T47D (cell line): ENCODE results near the gene ZDHHC12.

ENCODE experiments used
- DNase-seq, 2 experiments: peaks; one replicate each; pipeline versions ENCODE4 v3.0.0 to v3.0.0-alpha.2; 2011 to 2012; ENCODE audit warnings: low read depth in 1 of 2, low spot score in 1 of 2
- JUND ChIP-seq: IDR thresholded peaks from 2 replicates; pipeline ENCODE4 v1.6.1; 2012; ENCODE audit warnings: low read depth
- in situ Hi-C: cut with HindIII; loops from 2 replicates; pipeline ENCODE4 v1.10.0; 2016; ENCODE audit warnings: low sequenced_read_pairs, low pct_unique_long_range_greater_than_20kb

Gene ZDHHC12

GRCh38 chr9:128724744-128725211 is 851 bp upstream of the ZDHHC12 start:
- in situ Hi-C loops, result no loop called here
- TF ChIP-seq JUND, result no peak
- DNase-seq, result peak; percentile 55 to 74

GRCh38 chr9:128723352-128723865 is 518 bp downstream of the ZDHHC12 start:
- DNase-seq, result no peak
- in situ Hi-C loops, result no loop called here
- no peak for TF ChIP-seq JUND

DNA sequence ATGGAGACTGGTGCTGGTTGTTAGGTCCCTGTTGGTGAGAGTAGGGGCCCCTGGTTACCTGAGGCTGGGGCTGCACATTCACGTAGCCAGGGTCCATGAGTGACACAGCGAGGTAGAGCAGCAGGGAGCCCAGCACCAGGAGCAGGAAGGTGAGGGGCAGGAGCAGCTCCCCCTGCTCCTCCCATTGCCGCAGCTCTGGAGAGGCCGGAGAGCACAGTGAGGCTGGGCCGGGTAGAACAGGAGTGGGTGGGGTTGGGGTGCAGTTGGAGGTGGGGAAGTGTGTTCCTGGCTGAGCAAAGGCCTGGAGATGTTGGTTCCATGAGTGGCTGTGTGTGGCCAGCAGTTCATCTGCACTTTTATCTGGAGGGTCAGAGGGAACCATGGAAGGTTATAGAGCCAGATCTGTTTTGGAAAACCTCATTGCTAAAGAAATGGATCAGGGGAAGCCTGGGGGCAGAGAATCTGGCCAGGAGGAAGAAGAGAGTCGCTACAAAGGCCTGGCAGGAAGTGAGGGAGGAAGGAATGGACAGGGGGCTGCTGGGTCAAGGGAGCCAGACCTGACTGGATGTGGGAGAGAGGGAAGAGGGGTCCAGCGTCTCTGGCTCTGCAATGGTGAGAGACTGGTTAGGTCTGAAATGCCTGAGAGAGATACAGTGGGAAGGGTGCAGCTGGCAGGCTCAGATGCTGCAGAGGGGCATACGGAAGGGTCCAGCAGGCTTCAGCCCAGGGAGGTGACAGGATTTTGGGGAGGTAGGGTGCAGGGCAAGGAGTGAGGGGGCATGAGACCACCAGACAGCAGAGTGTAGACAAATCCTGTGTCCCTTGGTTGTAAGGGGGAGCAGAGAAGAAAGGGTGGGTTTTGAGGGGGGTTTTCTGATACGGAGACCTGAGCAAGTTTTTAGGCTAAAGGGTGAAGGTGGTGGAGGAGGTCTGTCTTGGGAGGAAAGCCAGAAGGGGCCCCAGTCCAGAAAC is 1.3 kb downstream of the ZDHHC12 start:
- in situ Hi-C loops, result no loop called here
- TF ChIP-seq JUND, result no peak
- DNase-seq, result no peak

- TF ChIP-seq JUND, result no peak
Measured at GRCh38 chr9:128721487-128722010, 2.4 kb downstream of the ZDHHC12 start.

DNA sequence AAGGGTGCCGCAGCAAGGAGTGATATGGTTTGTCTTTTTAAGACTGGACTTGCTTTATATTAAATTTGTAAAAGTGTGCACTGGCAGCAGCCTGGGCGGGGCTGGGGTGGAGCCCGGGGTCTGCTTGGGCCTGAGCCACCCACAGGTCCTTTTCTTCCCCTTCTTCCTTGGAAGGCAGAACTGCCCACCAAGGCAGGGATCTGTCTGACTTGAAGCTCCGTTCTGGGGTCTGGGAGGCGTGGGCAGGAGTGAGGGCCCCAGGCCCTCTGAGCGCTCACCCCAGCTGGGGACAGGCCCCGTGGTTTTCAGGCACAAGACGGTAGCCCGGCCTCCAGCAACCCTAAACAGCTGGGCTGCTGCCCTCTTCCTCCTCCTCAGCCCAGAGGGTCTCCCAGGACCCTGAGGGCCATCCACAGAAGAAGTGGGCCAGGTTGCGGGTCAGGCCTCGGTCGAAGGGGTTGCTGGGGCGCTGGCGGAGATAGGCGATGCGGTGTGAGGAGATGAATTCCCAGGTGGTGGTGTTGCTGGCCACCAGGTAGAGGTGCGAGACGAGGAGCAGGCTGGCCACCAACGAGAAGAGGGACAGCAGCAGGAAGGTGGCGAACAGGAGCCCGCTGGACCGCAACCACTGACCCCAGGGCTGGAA is 3.0 kb downstream of the ZDHHC12 start:
- in situ Hi-C loops, result no loop called here
- no peak for DNase-seq
- TF ChIP-seq JUND, result no peak

More at GRCh38 chr9:128721487-128722010, 2.4 kb downstream of the ZDHHC12 start:
- in situ Hi-C loops, result no loop called here
- DNase-seq, result no peak

GRCh38 chr9:128719919-128720605 is 3.9 kb downstream of the ZDHHC12 start:
- no peak for DNase-seq
- in situ Hi-C loops, result no loop called here
- TF ChIP-seq JUND, result no peak

- no peak for TF ChIP-seq JUND
- in situ Hi-C loops, result no loop called here
Measured at GRCh38 chr9:128718475-128718874, 5.5 kb downstream of the ZDHHC12 start.

GRCh38 chr9:128718047-128718446 is 5.9 kb downstream of the ZDHHC12 start:
- in situ Hi-C loops, result no loop called here
- TF ChIP-seq JUND, result no peak
- no peak for DNase-seq

More at GRCh38 chr9:128718475-128718874, 5.5 kb downstream of the ZDHHC12 start:
- DNase-seq, result no peak

GRCh38 chr9:128716581-128717254 is 7.2 kb downstream of the ZDHHC12 start:
- in situ Hi-C loops, result no loop called here
- DNase-seq, result no peak
- TF ChIP-seq JUND, result no peak

DNA sequence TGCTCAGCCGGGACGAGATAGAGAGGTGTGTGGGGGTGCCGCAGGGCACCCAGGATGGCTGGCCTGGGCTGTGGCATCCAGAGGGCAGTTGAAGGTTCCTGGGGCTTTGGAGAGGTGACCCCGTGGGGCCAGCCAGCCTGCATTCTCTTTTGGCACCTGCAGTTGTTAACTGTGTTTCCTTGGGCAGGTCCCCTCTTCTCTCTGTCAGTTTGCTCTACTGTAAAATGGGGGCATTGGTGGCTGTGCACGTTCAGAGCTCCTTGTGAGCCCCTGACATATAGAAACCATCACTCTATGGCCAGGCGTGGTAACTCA is 8.5 kb downstream of the ZDHHC12 start:
- in situ Hi-C loops, result no loop called here
- TF ChIP-seq JUND, result no peak
- DNase-seq, result no peak

GRCh38 chr9:128714586-128715435 is 9.1 kb downstream of the ZDHHC12 start:
- no peak for DNase-seq
- in situ Hi-C loops, result no loop called here

More at GRCh38 chr9:128714586-128715435, 9.1 kb downstream of the ZDHHC12 start:
- TF ChIP-seq JUND, result no peak
